Gastrocnemius medialis (tissue), 4 donors: ENCODE measurements around the gene SVEP1. TPM values are rescaled to one million over a fixed set of nuclear protein-coding genes. Genes with fewer than 3 reads are reported as not detected.
A peak's percentile ranks its signal among the peaks of the same experiment; 100 is the strongest.

Experiments
- ATAC-seq, 2 donors: fragments of 150-250 bp; one replicate each; pipeline ENCODE4 v1.9.1; 2016
- DNase-seq, 2 donors: peaks; one replicate each; pipeline ENCODE4 v3.0.0-alpha.2; 2019
- H3K27ac ChIP-seq, 4 donors: fragments of 200-600 bp; sonication (generic); 1 replicate in 1 of 4; 2 replicates in 3 of 4; pipeline ENCODE4 v1.5.1; 2016 to 2018; ENCODE audit warnings: mild to moderate bottlenecking in 2 of 4, moderate library complexity in 1 of 4
- H3K27me3 ChIP-seq, 3 donors: fragments of 200-600 bp; sonication (generic) in 2 of 3; 1 replicate in 1 of 3; 2 replicates in 2 of 3; pipeline versions ENCODE4 v1.5.1 to v1.6.0; 2016 to 2019; ENCODE audit warnings: mild to moderate bottlenecking in 1 of 3, moderate library complexity in 1 of 3
- H3K36me3 ChIP-seq, 2 donors: fragments of 200-600 bp; sonication (generic) in 1 of 2; one replicate each; pipeline ENCODE4 v1.5.1; 2017 to 2018
- H3K4me1 ChIP-seq, 2 donors: fragments of 200-600 bp; sonication (generic) in 1 of 2; one replicate each; pipeline ENCODE4 v1.5.1; 2016 to 2017; ENCODE audit warnings: mild to moderate bottlenecking in 2 of 2
- H3K4me3 ChIP-seq, 4 donors: fragments of 200-600 bp; sonication (generic) in 3 of 4; 1 replicate in 1 of 4; 2 replicates in 3 of 4; pipeline ENCODE4 v1.5.1; 2016 to 2019; ENCODE audit warnings: mild to moderate bottlenecking in 2 of 4
- H3K9me3 ChIP-seq, 3 donors: fragments of 200-600 bp; sonication (generic) in 2 of 3; 1 replicate in 1 of 3; 2 replicates in 2 of 3; pipeline ENCODE4 v1.5.1; 2016 to 2019
- CTCF ChIP-seq, 5 experiments: fragments of 450-650 bp in 3 of 5; fragments of 200-600 bp in 2 of 5; sonication (generic) in 2 of 5; IDR thresholded peaks in 4 of 5; conservative IDR thresholded peaks in 1 of 5; 1 replicate in 4 of 5; 2 replicates in 1 of 5; pipeline ENCODE4 v1.5.1; 2016 to 2019; ENCODE audit warnings: antibody characterized with exemption in 5 of 5, mild to moderate bottlenecking in 3 of 5, moderate library complexity in 3 of 5
- POLR2A ChIP-seq, 2 donors: fragments of 450-650 bp; IDR thresholded peaks; one replicate each; pipeline ENCODE4 v1.6.1; 2017; ENCODE audit warnings: antibody characterized with exemption in 2 of 2, mild to moderate bottlenecking in 2 of 2, moderate library complexity in 2 of 2
- in situ Hi-C, 4 donors: fragments of 200-750 bp; cut with MboI; loops; one replicate each; pipeline versions ENCODE4 v1.15.0 to v1.8.0; 2017; ENCODE audit warnings: low sequenced_read_pairs in 4 of 4
- intact Hi-C: fragments of 100-400 bp; cut with DNase I; formaldehyde crosslinking; loops from one replicate; pipeline ENCODE4 v1.15.1; 2023; ENCODE audit warnings: low total_unique reads
- total RNA-seq, 4 donors: library from RNA; depleted of rRNA; stranded (reverse); fragments of >200 nt; gene quantifications; one replicate each; pipeline versions ENCODE4 v1.1.0 to v1.2.3, GENCODE V29; 2016

Gene SVEP1
- total RNA-seq, 4 donors from 2014 or later = 3.8 to 10.3 (median 6.5) TPM

- no peaks in the 10 kb centered on the region for H3K36me3 ChIP-seq
- no peak overlapping the region for H3K4me3 ChIP-seq
- intact Hi-C loops = loop anchor here (5.0 kb wide), 1 partner anchor 56 kb away; the partner anchor contains the start of gene SVEP1
- DNase-seq (no peak), ATAC-seq (no peak)
- TF ChIP-seq POLR2A (IDR thresholded peaks at IDR 0.05) (no peak), CTCF (IDR thresholded peaks at IDR 0.05 in 4 of 5, conservative IDR thresholded peaks at IDR 0.05 in 1 of 5) (no peak)
- in situ Hi-C loops = no loop called here
- no peaks in the 10 kb centered on the region for H3K27me3 ChIP-seq
- H3K27ac ChIP-seq = peak overlapping the region in 1 of 4 donors; percentile 19
- peaks cover 0 to 4% of the 10 kb centered on the region in 2 donors for H3K4me1 ChIP-seq
- no peaks in the 10 kb centered on the region for H3K9me3 ChIP-seq
Measured at GRCh38 chr9:110521206-110521605, 58.3 kb downstream of the SVEP1 start.

GRCh38 chr9:110520120-110520701, 59.3 kb downstream of the SVEP1 start:
- DNase-seq = no peak
- no peaks in the 10 kb centered on the region for H3K36me3 ChIP-seq
- H3K27ac ChIP-seq = peak overlapping the region in 3 of 4 donors; percentile 4 to 31 (median 19)
- intact Hi-C loops (loop anchor here (5.0 kb wide), 1 partner anchor 57 kb away; the partner anchor contains the start of gene SVEP1), in situ Hi-C loops (no loop called here)
- no peak overlapping the region for H3K4me3 ChIP-seq
- H3K4me1 ChIP-seq = peaks cover 0 to 4% of the 10 kb centered on the region in 2 donors
- peak; percentile 62 to 70 for ATAC-seq
- H3K9me3 ChIP-seq = no peaks in the 10 kb centered on the region
- no peaks in the 10 kb centered on the region for H3K27me3 ChIP-seq
- TF ChIP-seq POLR2A (IDR thresholded peaks at IDR 0.05) = no peak
- TF ChIP-seq CTCF (IDR thresholded peaks at IDR 0.05 in 4 of 5, conservative IDR thresholded peaks at IDR 0.05 in 1 of 5) = no peak

- DNase-seq (no peak), ATAC-seq (no peak)
- no peaks in the 10 kb centered on the region for H3K36me3 ChIP-seq
- no peaks in the 10 kb centered on the region for H3K9me3 ChIP-seq
- intact Hi-C loops (no loop called here), in situ Hi-C loops (no loop called here)
- TF ChIP-seq CTCF (IDR thresholded peaks at IDR 0.05 in 4 of 5, conservative IDR thresholded peaks at IDR 0.05 in 1 of 5) = no peak
- TF ChIP-seq POLR2A (IDR thresholded peaks at IDR 0.05) = no peak
- H3K4me1 ChIP-seq = peaks cover 0 to 4% of the 10 kb centered on the region in 2 donors
- no peak overlapping the region for H3K27ac ChIP-seq
- no peak overlapping the region for H3K4me3 ChIP-seq
- H3K27me3 ChIP-seq = no peaks in the 10 kb centered on the region
Measured at GRCh38 chr9:110517483-110517882, 62.1 kb downstream of the SVEP1 start.

GRCh38 chr9:110514897-110515296, 64.6 kb downstream of the SVEP1 start:
- Histone ChIP-seq H3K4me3 (no peak overlapping the region), H3K36me3 (no peaks in the 10 kb centered on the region), H3K9me3 (no peaks in the 10 kb centered on the region), H3K27me3 (no peaks in the 10 kb centered on the region), H3K4me1 (peaks cover 0 to 4% of the 10 kb centered on the region in 2 donors), H3K27ac (no peak overlapping the region)
- intact Hi-C loops (no loop called here), in situ Hi-C loops (no loop called here)
- TF ChIP-seq POLR2A (IDR thresholded peaks at IDR 0.05) = no peak
- TF ChIP-seq CTCF (IDR thresholded peaks at IDR 0.05 in 4 of 5, conservative IDR thresholded peaks at IDR 0.05 in 1 of 5) = no peak
- DNase-seq (no peak), ATAC-seq (no peak)

GRCh38 chr9:110512817-110513216, 66.7 kb downstream of the SVEP1 start:
- Histone ChIP-seq H3K27me3 (no peaks in the 10 kb centered on the region), H3K4me3 (no peak overlapping the region), H3K4me1 (no peaks in the 10 kb centered on the region), H3K27ac (no peak overlapping the region), H3K36me3 (no peaks in the 10 kb centered on the region), H3K9me3 (no peaks in the 10 kb centered on the region)
- no peak for TF ChIP-seq CTCF (IDR thresholded peaks at IDR 0.05 in 4 of 5, conservative IDR thresholded peaks at IDR 0.05 in 1 of 5)
- TF ChIP-seq POLR2A (IDR thresholded peaks at IDR 0.05) = no peak
- in situ Hi-C loops = no loop called here
- ATAC-seq (no peak), DNase-seq (no peak)
- intact Hi-C loops = no loop called here
